Muscle of leg (tissue), 11 donors: Measurements from ENCODE around the gene RBM47. TPM values are rescaled to one million over a fixed set of nuclear protein-coding genes. Genes with fewer than 3 reads are reported as not detected.

Source experiments
- DNase-seq: peaks from one replicate; pipeline ENCODE4 v3.0.0; 2013
- H3K27ac ChIP-seq: one replicate; pipeline ENCODE4 v1.5.1; 2013; ENCODE audit warnings: mild to moderate bottlenecking, low read length, control low read depth
- H3K27me3 ChIP-seq: one replicate; pipeline ENCODE4 v1.6.1; 2013; ENCODE audit warnings: low read length; ENCODE audit not compliant: control insufficient read depth, insufficient read depth
- H3K36me3 ChIP-seq: one replicate; pipeline ENCODE4 v1.6.1; 2013; ENCODE audit warnings: low read length; ENCODE audit not compliant: control insufficient read depth, insufficient read depth
- H3K4me1 ChIP-seq: one replicate; pipeline ENCODE4 v1.6.1; 2013; ENCODE audit warnings: low read length; ENCODE audit not compliant: control insufficient read depth, insufficient read depth
- H3K4me3 ChIP-seq: one replicate; pipeline ENCODE4 v1.5.1; 2013; ENCODE audit warnings: low read length, control low read depth
- H3K9me3 ChIP-seq: replicated peaks from 2 replicates; pipeline ENCODE4 v1.6.1; 2013; ENCODE audit warnings: low read depth, low read length; ENCODE audit not compliant: control insufficient read depth
- WGBS: methylation state at CpG from one replicate; pipeline ENCODE4 v1.1.5; 2013; ENCODE audit warnings: missing lambda C conversion rate; ENCODE audit not compliant: insufficient coverage; 5-methylcytosine and 5-hydroxymethylcytosine counted together
- polyA plus RNA-seq, 8 donors: library from polyadenylated mRNA; unstranded; fragments of 120-200 nt; gene quantifications; one replicate each; pipeline versions ENCODE4 v1.2.1 to v1.2.3, GENCODE V29; 2013; ENCODE audit warnings: inconsistent platforms in 1 of 8, low replicate concordance in 1 of 8; ENCODE audit not compliant: insufficient read length in 8 of 8, insufficient read depth in 1 of 8
- total RNA-seq: library from RNA; stranded (reverse); fragments of 120-200 nt; gene quantifications from one replicate; pipeline ENCODE4 v1.2.4, GENCODE V29; 2013

RBM47 gene
- total and polyA plus RNA-seq, 9 donors, result 1.2 to 6.3 (median 2.0) TPM

DNA sequence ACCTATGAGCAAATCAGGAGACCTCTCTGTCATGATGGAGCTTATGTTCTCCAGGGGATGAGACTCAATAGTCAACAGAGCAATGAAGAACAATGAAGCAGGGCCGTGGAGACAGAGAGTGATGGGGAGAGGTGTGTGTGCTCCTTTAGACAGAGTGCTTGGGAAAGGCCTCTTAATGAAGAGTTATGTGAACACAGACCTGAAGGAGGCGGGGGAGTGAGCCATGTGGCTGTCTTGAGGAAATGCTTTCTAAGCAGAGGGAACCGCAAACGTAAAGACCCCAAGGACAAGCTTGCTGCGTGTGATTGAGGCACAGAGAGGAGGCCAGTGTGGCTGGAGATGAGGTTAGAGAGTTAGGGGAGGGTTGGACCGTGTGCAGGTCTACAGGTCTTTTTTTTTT, 241.4 kb downstream of the RBM47 start:
- no peaks in the 10 kb centered on the region for H3K27me3 ChIP-seq
- 16% methylated on average over 4 of the region's 6 CpGs for WGBS
- DNase-seq, result no peak

DNA sequence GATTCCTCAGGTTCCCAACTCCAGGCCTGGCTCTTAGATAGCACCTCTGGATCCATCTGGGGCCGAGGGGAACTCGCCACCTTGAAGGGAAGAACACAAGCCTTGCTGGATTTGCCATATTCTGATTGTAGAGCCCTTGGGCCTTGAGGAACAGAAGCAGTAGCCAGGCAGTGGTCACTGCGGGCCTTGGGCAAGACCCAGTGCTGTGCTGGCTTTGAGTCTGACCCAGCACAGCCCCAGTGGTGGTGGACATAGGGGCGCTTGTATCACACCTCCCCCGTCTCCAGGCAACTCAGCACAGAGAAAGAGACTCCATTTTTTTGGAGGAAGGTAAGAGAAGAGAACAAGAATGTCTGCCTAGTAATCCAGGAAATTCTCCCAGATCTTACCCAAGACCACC, 249.0 kb downstream of the RBM47 start:
- Histone ChIP-seq H3K27ac (no peak overlapping the region), H3K36me3 (no peaks in the 10 kb centered on the region), H3K9me3 (no peaks in the 10 kb centered on the region), H3K27me3 (no peaks in the 10 kb centered on the region), H3K4me1 (no peaks in the 10 kb centered on the region), H3K4me3 (no peak overlapping the region)
- no peak for DNase-seq
- 91% methylated on average over 3 of the region's 5 CpGs for WGBS

More for the DNA sequence above, 241.4 kb downstream of the RBM47 start:
- Histone ChIP-seq H3K36me3 (no peaks in the 10 kb centered on the region), H3K9me3 (no peaks in the 10 kb centered on the region), H3K27ac (no peak overlapping the region), H3K4me1 (no peaks in the 10 kb centered on the region), H3K4me3 (no peak overlapping the region)

DNA sequence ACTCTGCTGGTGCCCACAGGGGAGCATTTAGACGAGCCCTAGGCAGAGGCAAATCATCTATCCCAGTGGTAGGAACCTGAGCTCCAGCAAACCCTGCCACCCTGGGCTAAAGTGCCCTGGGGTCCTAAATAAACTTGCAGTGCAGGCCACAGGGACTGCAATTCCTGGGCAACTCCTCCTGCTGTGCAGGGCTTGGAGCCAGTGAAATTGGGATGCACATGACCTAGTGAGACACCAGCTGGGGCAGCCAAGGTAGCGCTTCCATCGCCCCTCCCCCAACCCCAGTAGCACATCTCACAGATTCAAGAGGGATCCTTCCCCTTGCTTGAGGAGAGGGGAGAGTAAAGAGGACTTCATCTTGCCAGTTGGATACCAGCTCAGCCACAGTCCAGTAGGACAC, 250.4 kb downstream of the RBM47 start:
- H3K4me3 ChIP-seq, result no peak overlapping the region
- H3K36me3 ChIP-seq, result no peaks in the 10 kb centered on the region
- no peaks in the 10 kb centered on the region for H3K4me1 ChIP-seq
- 56% methylated on average over 1 of the region's 3 CpGs for WGBS
- no peaks in the 10 kb centered on the region for H3K9me3 ChIP-seq
- H3K27me3 ChIP-seq, result no peaks in the 10 kb centered on the region
- DNase-seq, result no peak
- H3K27ac ChIP-seq, result no peak overlapping the region

DNA sequence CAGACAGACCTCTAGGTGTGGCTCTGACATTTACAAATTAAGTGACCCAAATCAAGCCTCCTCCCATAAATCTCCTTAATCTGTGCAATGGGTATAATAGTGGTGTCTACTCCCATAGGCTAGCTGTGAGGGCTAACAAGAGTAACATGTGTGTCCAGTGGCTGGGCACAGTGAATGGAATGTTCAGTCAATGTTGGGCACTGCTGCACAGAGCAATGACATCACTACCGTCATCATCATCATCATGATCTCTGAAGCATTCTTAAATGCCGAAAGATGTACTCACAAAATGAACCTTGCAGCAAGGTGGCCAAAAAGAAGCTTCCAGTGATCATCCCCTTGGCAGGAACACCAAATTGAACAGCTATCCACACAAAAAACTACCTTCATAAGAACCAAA, 251.0 kb downstream of the RBM47 start:
- Histone ChIP-seq H3K36me3 (no peaks in the 10 kb centered on the region), H3K27ac (no peak overlapping the region), H3K9me3 (no peaks in the 10 kb centered on the region), H3K27me3 (no peaks in the 10 kb centered on the region), H3K4me1 (no peaks in the 10 kb centered on the region), H3K4me3 (no peak overlapping the region)
- WGBS, result 0% methylated on average over 1 of the region's 2 CpGs
- no peak for DNase-seq

DNA sequence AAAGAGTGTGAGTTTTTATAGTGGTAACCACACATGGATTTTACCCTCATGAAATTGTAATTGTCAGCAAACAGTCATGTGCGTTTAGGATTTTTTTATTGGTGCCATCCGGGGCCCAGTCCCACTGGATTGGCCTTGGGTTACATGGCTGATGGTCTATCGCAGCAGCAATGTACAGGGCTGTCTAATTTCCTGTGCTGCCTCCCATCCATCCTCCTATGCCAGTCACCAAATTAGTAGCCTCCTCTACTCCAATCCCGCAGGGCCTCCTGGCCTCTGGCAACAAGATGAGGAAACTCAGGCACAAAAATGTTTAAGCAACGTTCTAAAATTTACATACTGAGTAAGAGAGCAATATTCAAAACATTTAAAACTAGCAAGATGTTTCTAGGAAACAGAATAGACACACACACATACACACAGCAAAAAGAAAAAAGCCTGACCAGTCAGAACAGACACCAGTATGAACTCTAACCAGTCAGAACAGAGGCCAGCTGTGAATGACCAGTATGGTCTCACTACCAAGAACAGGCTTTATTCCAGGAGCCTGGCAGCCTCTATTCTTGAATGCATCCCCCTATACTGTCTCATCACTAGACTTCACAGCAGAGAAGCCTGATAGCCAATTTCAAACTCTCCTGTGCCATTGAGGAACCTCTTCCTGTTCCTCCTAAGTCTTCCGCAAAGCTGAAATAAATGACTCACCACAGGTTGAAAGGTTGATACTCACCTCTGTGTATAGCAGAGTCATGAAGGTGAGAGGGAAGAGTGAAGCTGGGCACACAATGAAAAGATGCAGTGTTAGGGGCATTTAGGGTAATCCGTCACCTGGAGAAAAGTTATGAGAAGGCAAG, 251.9 kb downstream of the RBM47 start:
- H3K27ac ChIP-seq, result no peak overlapping the region
- 60% methylated on average over 1 of the region's 7 CpGs for WGBS
- peak; percentile 8 for DNase-seq
- H3K4me3 ChIP-seq, result no peak overlapping the region
- H3K27me3 ChIP-seq, result no peaks in the 10 kb centered on the region
- H3K4me1 ChIP-seq, result no peaks in the 10 kb centered on the region
- no peaks in the 10 kb centered on the region for H3K36me3 ChIP-seq
- no peaks in the 10 kb centered on the region for H3K9me3 ChIP-seq

DNA sequence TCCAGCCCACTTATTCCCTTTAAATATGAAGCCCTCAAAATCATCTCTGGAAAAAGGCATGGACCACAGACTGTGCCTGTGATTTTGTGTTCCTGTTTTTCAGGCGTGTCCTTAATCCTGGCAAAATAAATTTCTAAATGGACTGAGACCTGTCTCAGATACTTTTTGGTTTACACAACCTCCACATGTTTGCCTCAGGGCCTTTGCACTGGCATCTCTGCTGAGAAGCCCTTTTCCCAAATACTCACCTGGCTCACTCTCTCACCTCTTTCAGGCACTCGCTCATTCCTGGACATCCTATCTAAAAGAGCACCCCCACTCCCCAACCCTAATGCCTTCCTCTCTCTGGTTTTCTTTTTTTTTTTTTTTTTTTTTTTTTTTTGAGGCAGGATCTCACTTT, 254.0 kb downstream of the RBM47 start:
- Histone ChIP-seq H3K27me3 (no peaks in the 10 kb centered on the region), H3K36me3 (no peaks in the 10 kb centered on the region), H3K27ac (no peak overlapping the region), H3K9me3 (no peaks in the 10 kb centered on the region), H3K4me3 (no peak overlapping the region), H3K4me1 (no peaks in the 10 kb centered on the region)
- WGBS, result 33% methylated on average over 1 of the region's 2 CpGs
- DNase-seq, result no peak

DNA sequence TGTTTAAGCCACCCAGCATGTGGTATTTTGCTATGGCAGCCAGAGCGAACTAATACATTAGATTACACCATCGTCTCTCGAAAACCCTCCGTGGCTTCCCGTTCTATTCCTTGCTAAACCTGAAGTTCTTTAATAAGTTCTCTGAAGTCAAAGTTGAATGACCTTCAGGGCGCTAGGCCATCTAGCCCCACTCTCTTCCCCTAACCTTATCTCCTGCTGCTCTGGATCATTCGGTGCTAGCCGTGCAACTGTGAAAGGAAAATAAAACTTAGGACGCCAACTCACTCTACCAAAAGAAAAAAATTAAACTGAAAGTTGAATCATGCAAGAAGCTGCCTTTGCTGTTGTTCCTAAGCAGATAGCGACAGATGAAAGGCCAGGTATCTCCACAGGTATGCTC, 254.6 kb downstream of the RBM47 start:
- Histone ChIP-seq H3K9me3 (no peaks in the 10 kb centered on the region), H3K27ac (no peak overlapping the region), H3K36me3 (no peaks in the 10 kb centered on the region), H3K27me3 (no peaks in the 10 kb centered on the region), H3K4me1 (no peaks in the 10 kb centered on the region), H3K4me3 (no peak overlapping the region)
- DNase-seq, result no peak
- 94% methylated on average over 7 of the region's 10 CpGs for WGBS

DNA sequence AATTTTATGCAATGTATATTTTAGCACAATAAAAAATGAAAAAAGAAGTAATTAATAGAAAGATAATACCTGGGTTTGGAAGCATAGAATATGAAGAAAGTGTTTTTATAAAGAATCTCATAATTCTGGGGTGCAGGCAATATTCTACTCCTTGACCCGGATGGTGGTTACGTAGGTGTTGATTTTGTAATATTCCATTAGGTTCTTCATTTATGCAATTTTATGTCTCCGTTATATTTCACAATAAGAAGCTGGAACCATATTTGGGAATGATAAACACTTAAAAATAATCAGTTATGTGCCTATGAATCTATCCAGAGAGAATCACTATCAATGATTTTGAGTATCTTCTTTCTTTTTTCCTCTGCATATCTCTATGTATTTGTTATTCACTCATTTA, 256.0 kb downstream of the RBM47 start:
- no peak overlapping the region for H3K27ac ChIP-seq
- no CpG with 5 or more reads among the region's 3 CpGs for WGBS
- H3K36me3 ChIP-seq, result no peaks in the 10 kb centered on the region
- no peaks in the 10 kb centered on the region for H3K27me3 ChIP-seq
- no peak for DNase-seq
- no peaks in the 10 kb centered on the region for H3K9me3 ChIP-seq
- no peaks in the 10 kb centered on the region for H3K4me1 ChIP-seq
- no peak overlapping the region for H3K4me3 ChIP-seq

Other genes starting within 250 kb of the RBM47 start
- gene NSUN7, start 120.1 kb upstream of the RBM47 start, total RNA-seq, result 0.84 TPM
- 1 to 10 TPM in 3 of 8 donors, under 1 TPM in 5; 0.25 to 2.0 (median 0.89) TPM for gene NSUN7, start 120.1 kb upstream of the RBM47 start, polyA plus RNA-seq